Ovary (tissue), 3 donors: ENCODE data around the gene EIF4E.
"Not testable (repeated sequence)": the region's sequence is repeated elsewhere in the genome, so short reads cannot be mapped to it uniquely, and the experiment has no call there.

Experiments
- CTCF ChIP-seq, 3 donors: fragments of 450-650 bp in 2 of 3; fragments of 200-600 bp in 1 of 3; IDR thresholded peaks; one replicate each; pipeline versions ENCODE4 v1.5.1 to v1.8.0; 2016 to 2022; ENCODE audit warnings: antibody characterized with exemption in 3 of 3, mild to moderate bottlenecking in 1 of 3
- EP300 ChIP-seq: sonication (generic); formaldehyde crosslinking; IDR thresholded peaks from one replicate; pipeline ENCODE4 v1.6.1; 2017; ENCODE audit warnings: antibody characterized with exemption
- POLR2A ChIP-seq: fragments of 450-650 bp; IDR thresholded peaks from one replicate; pipeline ENCODE4 v1.6.1; 2017; ENCODE audit warnings: antibody characterized with exemption, mild to moderate bottlenecking, moderate library complexity
- donor health status: DM: no; HTN: no; CAD: no.

- not testable (repeated sequence) for TF ChIP-seq CTCF (IDR thresholded peaks at IDR 0.05); POLR2A; EP300
Observed at GRCh38 chr4:98886382-98886781, 42.6 kb downstream of the EIF4E start.
